ENCODE data around the gene CIB2.

CIB2 gene

GRCh38 chr15:78065973-78066946 lies 65.0 kb downstream of the CIB2 start:
- no peak for DNase-seq (ENCODE audit: low spot score)

- peak; percentile 61 for DNase-seq (ENCODE audit: low spot score)
Observed at GRCh38 chr15:78065284-78065872, 65.9 kb downstream of the CIB2 start.

GRCh38 chr15:78064544-78064943 lies 66.7 kb downstream of the CIB2 start:
- DNase-seq (ENCODE audit: low spot score): no peak

GRCh38 chr15:78063970-78064385 lies 67.3 kb downstream of the CIB2 start:
- no peak for DNase-seq (ENCODE audit: low spot score)

GRCh38 chr15:78063217-78063616 lies 68.0 kb downstream of the CIB2 start:
- no peak for DNase-seq (ENCODE audit: low spot score)

- DNase-seq (ENCODE audit: low spot score): no peak
Observed at GRCh38 chr15:78061963-78062427, 69.2 kb downstream of the CIB2 start.

GRCh38 chr15:78060232-78060631 lies 71.0 kb downstream of the CIB2 start:
- no peak for DNase-seq (ENCODE audit: low spot score)

GRCh38 chr15:78059110-78059839 lies 72.0 kb downstream of the CIB2 start:
- DNase-seq (ENCODE audit: low spot score): no peak

- no peak for DNase-seq (ENCODE audit: low spot score)
Observed at GRCh38 chr15:78058401-78058935, 72.8 kb downstream of the CIB2 start.

- DNase-seq (ENCODE audit: low spot score): no peak
Observed at GRCh38 chr15:78057803-78058202, 73.4 kb downstream of the CIB2 start.

- DNase-seq (ENCODE audit: low spot score): no peak
Observed at GRCh38 chr15:78056714-78057269, 74.5 kb downstream of the CIB2 start.

- DNase-seq (ENCODE audit: low spot score): peak; percentile 69
Observed at GRCh38 chr15:78055919-78056713, 75.1 kb downstream of the CIB2 start.

- no peak for DNase-seq (ENCODE audit: low spot score)
Observed at GRCh38 chr15:78054966-78055365, 76.3 kb downstream of the CIB2 start.
